Left lobe of liver (tissue), 2 donors: ENCODE measurements around the gene TRIM49C. TPM values are rescaled to one million over a fixed set of nuclear protein-coding genes. Genes with fewer than 3 reads are reported as not detected.
"Not testable (repeated sequence)": the region's sequence is repeated elsewhere in the genome, so short reads cannot be mapped to it uniquely, and the experiment has no call there.

ENCODE experiments used
- ATAC-seq: fragments of 200-7000 bp; cut with Tn5 transposase; one replicate; pipeline ENCODE4 v1.9.1; 2020; ENCODE audit warnings: mild to moderate bottlenecking, moderate library complexity
- DNase-seq: peaks from one replicate; pipeline ENCODE4 v3.0.0-alpha.2; 2020; ENCODE audit warnings: low spot score
- total RNA-seq: library from RNA; stranded (reverse); gene quantifications from one replicate; pipeline ENCODE4 v1.2.1, GENCODE V29; 2021
- donor health status: DM: no; HTN: no; CAD: no; lungs with moderate emphysema.
- donor health status: DM: no; HTN: yes; CAD: no.

TRIM49C gene
- total RNA-seq, result not detected

- not testable (repeated sequence) for DNase-seq
Measured at GRCh38 chr11:90030806-90031205, at the start of gene TRIM49C. Gene TRIM49C (plus strand): TSS chr11:90031106. CDS start chr11:90035212, 4,106 bp downstream.

GRCh38 chr11:90024184-90024583, 6.7 kb upstream of the TRIM49C start:
- DNase-seq, ATAC-seq: not testable (repeated sequence)

More at GRCh38 chr11:90030806-90031205, at the start of gene TRIM49C:
- not testable (repeated sequence) for ATAC-seq

GRCh38 chr11:90051591-90052209, 20.8 kb downstream of the TRIM49C start:
- DNase-seq, ATAC-seq: not testable (repeated sequence)

GRCh38 chr11:90052311-90052710, 21.4 kb downstream of the TRIM49C start:
- peak; percentile 50 for ATAC-seq
- not testable (repeated sequence) for DNase-seq

GRCh38 chr11:90053545-90053944, 22.6 kb downstream of the TRIM49C start:
- not testable (repeated sequence) for ATAC-seq, DNase-seq

GRCh38 chr11:90085650-90086049, 54.7 kb downstream of the TRIM49C start, which contains the start of gene UBTFL1:
Gene UBTFL1 (plus strand): TSS chr11:90085950. CDS start chr11:90085950, 0 bp downstream.
- ATAC-seq, DNase-seq: not testable (repeated sequence)

- DNase-seq, ATAC-seq: not testable (repeated sequence)
Measured at GRCh38 chr11:90088731-90089130, 57.8 kb downstream of the TRIM49C start.

Other genes starting within 250 kb of the TRIM49C start
- not detected for gene TRIM49, start 222.5 kb upstream of the TRIM49C start, total RNA-seq
- gene TRIM64B, start 152.6 kb upstream of the TRIM49C start, total RNA-seq, result not detected
- not detected for gene TRIM49D1, start 108.9 kb upstream of the TRIM49C start, total RNA-seq
- gene TRIM49D2, start 107.0 kb upstream of the TRIM49C start, total RNA-seq, result not detected
- not detected for gene TRIM64, start 65.1 kb upstream of the TRIM49C start, total RNA-seq
- gene UBTFL1, start 54.8 kb downstream of the TRIM49C start, total RNA-seq, result not detected
- 0.25 TPM for gene NAALAD2, start 103.6 kb downstream of the TRIM49C start, total RNA-seq
- 11.5 TPM for gene CHORDC1, start 191.9 kb downstream of the TRIM49C start, total RNA-seq